Measurements from ENCODE around the gene SLC44A1. TPM values are rescaled to one million over a fixed set of nuclear protein-coding genes. Genes with fewer than 3 reads are reported as not detected.

SLC44A1 gene
- total and polyA plus RNA-seq, 12 donors: 6.8 to 73.1 (median 36.3) TPM

GRCh38 chr9:105485131-105485530 is 240.7 kb downstream of the SLC44A1 start:
- no peak for DNase-seq
- no peaks in the 10 kb centered on the region for H3K27me3 ChIP-seq
- H3K36me3 ChIP-seq (replicated peaks in 1 of 2): no peaks in the 10 kb centered on the region
- no peak overlapping the region for H3K27ac ChIP-seq
- H3K4me3 ChIP-seq: no peak overlapping the region
- intact Hi-C loops (cut with DNase I): no loop called here
- no peaks in the 10 kb centered on the region for H3K4me1 ChIP-seq (replicated peaks in 1 of 2)
- TF ChIP-seq POLR2A (IDR thresholded peaks at IDR 0.05): no peak
- no peak for TF ChIP-seq CTCF (IDR thresholded peaks at IDR 0.05)
- H3K9me3 ChIP-seq (replicated peaks in 1 of 3): no peaks in the 10 kb centered on the region

Other genes with a start within 250 kb of the SLC44A1 start
- 10 to 100 TPM in 1 of 9 donors, 1 to 10 TPM in 8; 3.3 to 11.1 (median 6.7) TPM for gene FSD1L, start 203.4 kb downstream of the SLC44A1 start, total RNA-seq
- 1 to 10 TPM; 2.6 to 8.6 (median 2.8) TPM for gene FSD1L, start 203.4 kb downstream of the SLC44A1 start, polyA plus RNA-seq

Data from adrenal gland (tissue), 12 donors.